Tibial nerve (tissue), 4 donors: Measurements from ENCODE around the gene SLC30A7. TPM values are rescaled to one million over a fixed set of nuclear protein-coding genes. Genes with fewer than 3 reads are reported as not detected.

Experiments used
- DNase-seq, 2 donors: peaks; one replicate each; pipeline ENCODE4 v3.0.0-alpha.2; 2019; ENCODE audit warnings: low spot score in 2 of 2
- H3K27ac ChIP-seq, 4 donors: fragments of 200-600 bp; sonication (generic) in 3 of 4; one replicate each; pipeline ENCODE4 v1.5.1; 2017 to 2019; ENCODE audit warnings: mild to moderate bottlenecking in 1 of 4
- H3K27me3 ChIP-seq, 2 donors: fragments of 200-600 bp; sonication (generic) in 1 of 2; one replicate each; pipeline versions ENCODE4 v1.5.1 to v1.6.0; 2017 to 2019
- H3K36me3 ChIP-seq, 3 donors: fragments of 200-600 bp; sonication (generic); one replicate each; pipeline ENCODE4 v1.5.1; 2018 to 2019
- H3K4me1 ChIP-seq, 4 donors: fragments of 200-600 bp; sonication (generic) in 3 of 4; one replicate each; pipeline ENCODE4 v1.5.1; 2017 to 2019
- H3K4me3 ChIP-seq, 4 donors: fragments of 200-600 bp; sonication (generic) in 3 of 4; one replicate each; pipeline ENCODE4 v1.5.1; 2017 to 2019; ENCODE audit warnings: mild to moderate bottlenecking in 1 of 4, moderate library complexity in 1 of 4
- H3K9me3 ChIP-seq, 4 donors: fragments of 200-600 bp; sonication (generic) in 3 of 4; one replicate each; pipeline ENCODE4 v1.5.1; 2017 to 2019
- EP300 ChIP-seq, 2 donors: sonication (generic); formaldehyde crosslinking; IDR thresholded peaks; one replicate each; pipeline ENCODE4 v1.6.1; 2017; ENCODE audit warnings: antibody characterized with exemption in 2 of 2, mild to moderate bottlenecking in 1 of 2
- POLR2A ChIP-seq, 2 donors: fragments of 450-650 bp; IDR thresholded peaks; one replicate each; pipeline ENCODE4 v1.6.1; 2017; ENCODE audit warnings: antibody characterized with exemption in 2 of 2, mild to moderate bottlenecking in 2 of 2, moderate library complexity in 2 of 2
- WGBS, 2 donors: methylation state at CpG; one replicate each; pipeline ENCODE4 v1.1.5; 2018; 5-methylcytosine and 5-hydroxymethylcytosine counted together
- total RNA-seq, 4 donors: library from RNA; depleted of rRNA; stranded (reverse); fragments of >200 nt; gene quantifications; one replicate each; pipeline ENCODE4 v1.1.0, GENCODE V29; 2016
- TF ChIP-seq, protein P1 (sequence below), 5 experiments: fragments of 200-600 bp in 3 of 5; fragments of 450-650 bp in 2 of 5; sonication (generic) in 3 of 5; IDR thresholded peaks; one replicate each; pipeline ENCODE4 v1.5.1; 2016 to 2019; ENCODE audit warnings: antibody characterized with exemption in 5 of 5, mild to moderate bottlenecking in 3 of 5, moderate library complexity in 2 of 5

The SLC30A7 gene
- total RNA-seq, 4 donors from 2014 or later, result 14.4 to 28.8 (median 17.7) TPM

DNA sequence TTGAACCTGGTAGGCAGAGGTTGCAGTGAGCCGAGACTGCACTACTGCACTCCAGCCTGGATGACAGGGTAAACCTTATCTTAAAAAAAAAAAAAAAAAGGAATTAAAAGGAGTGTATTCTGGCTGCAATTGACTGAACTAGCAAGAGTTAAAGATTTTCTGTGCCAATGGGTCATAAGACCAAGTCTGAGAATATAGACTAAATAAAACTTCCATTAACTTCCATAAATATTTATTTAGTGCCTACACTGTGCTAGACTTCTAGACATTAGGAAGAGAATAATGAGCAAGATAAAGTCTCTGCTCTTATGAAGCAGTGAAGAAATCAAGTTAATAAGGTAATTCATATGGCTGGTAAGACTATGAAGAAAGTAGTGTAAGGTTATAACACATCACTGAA is 102.5 kb downstream of the SLC30A7 start:
- TF ChIP-seq, protein P1, sequence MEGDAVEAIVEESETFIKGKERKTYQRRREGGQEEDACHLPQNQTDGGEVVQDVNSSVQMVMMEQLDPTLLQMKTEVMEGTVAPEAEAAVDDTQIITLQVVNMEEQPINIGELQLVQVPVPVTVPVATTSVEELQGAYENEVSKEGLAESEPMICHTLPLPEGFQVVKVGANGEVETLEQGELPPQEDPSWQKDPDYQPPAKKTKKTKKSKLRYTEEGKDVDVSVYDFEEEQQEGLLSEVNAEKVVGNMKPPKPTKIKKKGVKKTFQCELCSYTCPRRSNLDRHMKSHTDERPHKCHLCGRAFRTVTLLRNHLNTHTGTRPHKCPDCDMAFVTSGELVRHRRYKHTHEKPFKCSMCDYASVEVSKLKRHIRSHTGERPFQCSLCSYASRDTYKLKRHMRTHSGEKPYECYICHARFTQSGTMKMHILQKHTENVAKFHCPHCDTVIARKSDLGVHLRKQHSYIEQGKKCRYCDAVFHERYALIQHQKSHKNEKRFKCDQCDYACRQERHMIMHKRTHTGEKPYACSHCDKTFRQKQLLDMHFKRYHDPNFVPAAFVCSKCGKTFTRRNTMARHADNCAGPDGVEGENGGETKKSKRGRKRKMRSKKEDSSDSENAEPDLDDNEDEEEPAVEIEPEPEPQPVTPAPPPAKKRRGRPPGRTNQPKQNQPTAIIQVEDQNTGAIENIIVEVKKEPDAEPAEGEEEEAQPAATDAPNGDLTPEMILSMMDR (IDR thresholded peaks at IDR 0.05), result no peak
- no peak for TF ChIP-seq EP300 (IDR thresholded peaks at IDR 0.05)
- TF ChIP-seq POLR2A (IDR thresholded peaks at IDR 0.05), result no peak
- Histone ChIP-seq H3K36me3 (peaks cover 0 to 42% (median 0%) of the 10 kb centered on the region in 3 donors), H3K27ac (no peak overlapping the region), H3K4me1 (no peaks in the 10 kb centered on the region), H3K9me3 (no peaks in the 10 kb centered on the region), H3K27me3 (no peaks in the 10 kb centered on the region), H3K4me3 (no peak overlapping the region)
- DNase-seq, result no peak
- 92 to 100% methylated on average over 1 of the region's 1 CpG for WGBS, 2 donors

DNA sequence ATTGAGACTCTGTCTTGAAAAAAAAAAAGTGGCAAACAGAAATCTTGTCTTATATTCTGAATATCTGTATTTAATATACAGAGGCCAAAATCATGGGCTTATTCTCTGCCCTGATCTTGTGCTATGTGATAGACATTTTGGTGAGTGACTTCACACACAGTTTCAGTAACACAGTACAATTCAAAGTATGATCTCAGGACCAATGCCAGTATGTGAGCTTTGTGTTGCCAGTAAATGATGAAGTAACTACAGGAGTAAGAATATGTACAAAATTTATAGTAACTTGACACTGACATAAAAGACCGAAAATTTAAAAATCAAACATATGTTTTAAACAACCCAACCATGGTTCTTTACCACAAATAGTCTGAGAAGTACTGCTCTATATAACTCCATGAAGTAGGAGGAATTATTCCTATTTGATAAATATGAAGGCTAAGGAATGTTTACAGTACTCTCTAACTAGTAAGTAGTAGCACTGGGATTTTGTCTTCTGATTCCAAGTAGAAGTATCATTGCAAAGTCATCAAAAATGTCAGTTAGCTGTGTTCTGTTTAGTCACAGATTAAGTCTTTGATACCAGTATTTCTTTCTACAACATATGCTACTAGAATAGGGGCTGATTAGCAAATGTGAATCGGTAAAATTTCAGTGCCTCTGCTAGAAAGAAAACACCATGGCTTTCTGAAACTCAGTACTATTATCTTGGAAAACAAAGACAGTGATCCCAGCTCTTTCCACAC is 104.4 kb downstream of the SLC30A7 start:
- Histone ChIP-seq H3K36me3 (peaks cover 0 to 42% (median 0%) of the 10 kb centered on the region in 3 donors), H3K4me1 (no peaks in the 10 kb centered on the region), H3K4me3 (no peak overlapping the region), H3K27ac (no peak overlapping the region), H3K27me3 (no peaks in the 10 kb centered on the region), H3K9me3 (no peaks in the 10 kb centered on the region)
- DNase-seq, result no peak
- no peak for TF ChIP-seq EP300 (IDR thresholded peaks at IDR 0.05)
- TF ChIP-seq, protein P1 (IDR thresholded peaks at IDR 0.05), result no peak
- no peak for TF ChIP-seq POLR2A (IDR thresholded peaks at IDR 0.05)
- WGBS, 2 donors, result 96 to 98% methylated on average over 2 of the region's 2 CpGs

DNA sequence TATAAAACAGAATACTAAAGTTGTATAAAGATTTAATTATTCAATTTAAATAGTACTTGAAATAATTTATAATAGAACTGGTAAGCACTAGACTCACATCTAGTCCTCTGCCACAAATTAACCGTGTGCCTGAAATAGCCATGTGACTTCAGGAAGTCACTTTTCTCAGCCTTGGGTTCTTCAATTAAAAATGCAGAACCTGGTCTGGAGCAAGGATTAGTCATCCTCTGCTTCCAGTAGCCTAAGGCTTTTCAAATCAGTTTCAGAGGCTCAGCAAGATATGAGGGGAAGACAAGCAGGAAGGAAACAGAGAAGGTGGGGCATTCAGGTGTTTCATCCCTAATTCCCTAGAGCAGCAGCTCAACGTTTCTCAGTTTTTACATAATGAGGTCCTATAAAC is 106.7 kb downstream of the SLC30A7 start:
- Histone ChIP-seq H3K27ac (no peak overlapping the region), H3K27me3 (no peaks in the 10 kb centered on the region), H3K4me1 (no peaks in the 10 kb centered on the region), H3K4me3 (no peak overlapping the region), H3K36me3 (peaks cover 0 to 30% (median 0%) of the 10 kb centered on the region in 3 donors), H3K9me3 (no peaks in the 10 kb centered on the region)
- DNase-seq, result no peak
- TF ChIP-seq, protein P1 (IDR thresholded peaks at IDR 0.05), result no peak
- TF ChIP-seq EP300 (IDR thresholded peaks at IDR 0.05) (no peak), POLR2A (IDR thresholded peaks at IDR 0.05) (no peak)
- 38 to 53% methylated on average over 2 of the region's 2 CpGs for WGBS, 2 donors

DNA sequence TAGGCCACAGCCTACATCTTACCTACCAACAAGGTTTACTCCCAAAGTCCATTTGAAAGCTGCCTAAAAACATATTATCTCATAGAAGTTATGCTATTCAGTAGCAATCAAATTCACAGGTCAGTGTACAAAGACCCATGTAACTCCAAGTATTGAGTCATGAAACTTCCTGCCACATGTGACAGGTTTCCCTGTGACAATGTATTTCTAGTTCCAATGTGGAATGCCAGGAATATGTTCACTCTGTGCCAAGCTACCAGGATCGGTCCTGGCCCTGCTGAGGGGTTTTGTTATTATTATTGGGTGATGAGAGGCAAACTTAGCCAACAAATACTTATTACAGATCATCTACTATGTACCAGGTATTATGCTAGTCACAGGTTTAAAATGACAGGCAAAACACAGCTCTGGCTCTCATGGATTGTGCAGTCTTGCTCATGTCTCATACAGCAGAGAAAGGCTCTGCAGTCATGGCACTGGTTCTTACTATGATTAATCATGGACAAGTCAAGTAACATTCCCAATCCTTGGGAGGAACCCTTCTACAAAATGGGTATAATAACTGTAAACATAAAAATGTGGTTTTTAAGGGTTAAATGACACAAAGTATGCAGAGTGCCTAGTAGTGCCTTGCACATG is 107.2 kb downstream of the SLC30A7 start:
- no peak overlapping the region for H3K27ac ChIP-seq

More for the DNA sequence above, 107.2 kb downstream of the SLC30A7 start:
- TF ChIP-seq EP300 (IDR thresholded peaks at IDR 0.05) (no peak), POLR2A (IDR thresholded peaks at IDR 0.05) (no peak)
- TF ChIP-seq, protein P1 (IDR thresholded peaks at IDR 0.05), result no peak
- Histone ChIP-seq H3K36me3 (peaks cover 0 to 24% (median 0%) of the 10 kb centered on the region in 3 donors), H3K27me3 (no peaks in the 10 kb centered on the region), H3K4me1 (no peaks in the 10 kb centered on the region), H3K4me3 (no peak overlapping the region), H3K9me3 (no peaks in the 10 kb centered on the region)
- 69 to 92% methylated on average over 1 of the region's 1 CpG for WGBS, 2 donors
- no peak for DNase-seq
